Hepatocyte (in vitro differentiated cells): Measurements from ENCODE around the gene KLHL17. TPM values are rescaled to one million over a fixed set of nuclear protein-coding genes. Genes with fewer than 3 reads are reported as not detected.
A peak's percentile ranks its signal among the peaks of the same experiment; 100 is the strongest.
"Not testable (repeated sequence)": the region's sequence is repeated elsewhere in the genome, so short reads cannot be mapped to it uniquely, and the experiment has no call there.

Experiments used
- DNase-seq: peaks from one replicate; pipeline ENCODE4 v3.0.0-alpha.2; 2016; ENCODE audit warnings: low spot score
- H2AFZ ChIP-seq: fragments of 200-600 bp; sonication (generic); 2 replicates; pipeline ENCODE4 v1.6.0; 2016; ENCODE audit warnings: antibody characterized with exemption, mild to moderate bottlenecking
- H3K27ac ChIP-seq: fragments of 200-600 bp; sonication (generic); 2 replicates; pipeline ENCODE4 v1.5.1; 2016; ENCODE audit warnings: mild to moderate bottlenecking
- H3K27me3 ChIP-seq: fragments of 200-600 bp; sonication (generic); 2 replicates; pipeline ENCODE4 v1.6.1; 2016
- H3K36me3 ChIP-seq: fragments of 200-600 bp; sonication (generic); replicated peaks from 2 replicates; pipeline ENCODE4 v1.5.1; 2016; ENCODE audit warnings: low read depth; ENCODE audit not compliant: insufficient read depth
- H3K4me1 ChIP-seq: fragments of 200-600 bp; sonication (generic); 2 replicates; pipeline ENCODE4 v1.5.1; 2016; ENCODE audit warnings: mild to moderate bottlenecking, moderate library complexity; ENCODE audit not compliant: insufficient read depth
- H3K4me2 ChIP-seq: fragments of 200-600 bp; sonication (generic); 2 replicates; pipeline ENCODE4 v1.6.0; 2016
- H3K4me3 ChIP-seq: fragments of 200-600 bp; sonication (generic); 2 replicates; pipeline ENCODE4 v1.5.1; 2016; ENCODE audit warnings: mild to moderate bottlenecking
- H3K79me2 ChIP-seq: fragments of 200-600 bp; sonication (generic); 2 replicates; pipeline ENCODE4 v1.6.0; 2017; ENCODE audit warnings: mild to moderate bottlenecking
- H3K9me2 ChIP-seq: fragments of 200-600 bp; sonication (generic); replicated peaks from 2 replicates; pipeline ENCODE4 v1.6.0; 2017; ENCODE audit warnings: mild to moderate bottlenecking; ENCODE audit not compliant: insufficient read depth
- H3K9me3 ChIP-seq: fragments of 200-600 bp; sonication (generic); 2 replicates; pipeline ENCODE4 v1.5.1; 2016; ENCODE audit warnings: low read depth, mild to moderate bottlenecking
- H4K20me1 ChIP-seq: fragments of 200-600 bp; sonication (generic); 2 replicates; pipeline ENCODE4 v1.6.0; 2016; ENCODE audit warnings: mild to moderate bottlenecking; ENCODE audit not compliant: insufficient read depth, poor library complexity, severe bottlenecking
- CTCF ChIP-seq: fragments of 200-600 bp; sonication (generic); IDR thresholded peaks from 2 replicates; pipeline ENCODE4 v1.5.1; 2016; ENCODE audit warnings: antibody characterized with exemption, mild to moderate bottlenecking; ENCODE audit not compliant: poor library complexity
- EZH2 ChIP-seq: fragments of 200-600 bp; sonication (generic); IDR thresholded peaks from 2 replicates; pipeline ENCODE4 v1.6.1; 2016; ENCODE audit warnings: antibody characterized with exemption, mild to moderate bottlenecking, borderline replicate concordance
- EZH2phosphoT487 ChIP-seq: fragments of 200-600 bp; sonication (generic); IDR thresholded peaks from one replicate; pipeline ENCODE4 v1.6.1; 2018; ENCODE audit warnings: antibody characterized with exemption, mild to moderate bottlenecking, low read depth, moderate library complexity; ENCODE audit not compliant: unreplicated experiment, severe bottlenecking
- WGBS: methylation state at CpG from one replicate; pipeline ENCODE4 v1.1.6; 2016; ENCODE audit warnings: low lambda C conversion rate; ENCODE audit errors: missing lambda C conversion rate; 5-methylcytosine and 5-hydroxymethylcytosine counted together
- polyA plus RNA-seq: library from polyadenylated mRNA; unstranded; fragments of >200 nt; fragmentation: Nextera tagmentation; extraction: Ambion mirVana; gene quantifications from 2 replicates; pipeline ENCODE4 v1.2.1, GENCODE V29; 2016
- total RNA-seq: library from RNA; depleted of rRNA; stranded (reverse); fragments of >200 nt; gene quantifications from 2 replicates; pipeline ENCODE4 v1.2.3, GENCODE V29; 2014

KLHL17 gene
- total and polyA plus RNA-seq, 2 experiments from 2014 or later = 13.8 to 25.0 TPM

DNA sequence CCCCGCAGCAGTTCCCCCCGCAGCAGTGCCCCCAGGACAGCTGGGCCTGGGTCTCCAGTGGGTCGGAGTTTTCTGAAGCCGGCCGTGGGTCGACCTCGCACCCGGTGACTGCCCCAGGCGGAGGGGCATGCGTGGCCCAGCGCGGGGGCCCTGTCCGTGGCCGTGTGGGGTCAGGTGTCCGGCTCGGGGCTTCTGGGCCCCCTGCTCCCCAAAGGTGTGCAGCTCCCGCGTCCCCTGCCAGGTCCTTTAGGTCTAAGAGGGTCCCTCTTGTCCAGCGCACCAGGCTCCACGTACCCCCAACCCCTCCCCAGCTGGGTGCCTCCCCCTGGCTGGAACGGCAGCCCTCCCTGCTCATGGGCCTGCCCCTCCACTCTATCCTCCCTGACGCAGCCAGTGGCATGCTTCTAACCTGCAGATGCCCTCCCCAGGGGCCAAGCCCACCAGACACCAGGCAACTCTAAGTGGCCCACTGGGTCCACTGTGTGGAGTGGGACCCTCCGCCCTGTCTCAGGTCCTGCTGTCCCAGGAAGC lies 45.5 kb downstream of the KLHL17 start:
- no peaks in the 10 kb centered on the region for H3K27me3 ChIP-seq
- peak overlapping the region; percentile 97 for H3K27ac ChIP-seq
- H3K4me3 ChIP-seq = no peak overlapping the region
- TF ChIP-seq EZH2phosphoT487 (no peak), EZH2 (no peak), CTCF (no peak)
- H4K20me1 ChIP-seq = no peaks in the 10 kb centered on the region
- no peaks in the 10 kb centered on the region for H3K9me2 ChIP-seq
- no peak for DNase-seq
- H3K4me1 ChIP-seq = peaks cover 32% of the 10 kb centered on the region
- H3K4me2 ChIP-seq = peak overlapping the region; percentile 57
- H3K9me3 ChIP-seq = no peaks in the 10 kb centered on the region
- 77% methylated on average over 17 of the region's 23 CpGs for whole genome bisulfite sequencing
- no peak overlapping the region for H2AFZ ChIP-seq
- H3K36me3 ChIP-seq = no peaks in the 10 kb centered on the region
- H3K79me2 ChIP-seq = peaks cover 16% of the 10 kb centered on the region

GRCh38 chr1:1006305-1007159 lies 46.1 kb downstream of the KLHL17 start:
- TF ChIP-seq EZH2phosphoT487 (no peak), CTCF (no peak), EZH2 (no peak)
- Histone ChIP-seq H3K27me3 (no peaks in the 10 kb centered on the region), H3K9me2 (no peaks in the 10 kb centered on the region), H3K36me3 (no peaks in the 10 kb centered on the region), H3K4me1 (peaks cover 26% of the 10 kb centered on the region), H3K4me2 (peak overlapping the region; percentile 57), H3K79me2 (peaks cover 10% of the 10 kb centered on the region), H4K20me1 (no peaks in the 10 kb centered on the region), H2AFZ (no peak overlapping the region), H3K9me3 (no peaks in the 10 kb centered on the region), H3K27ac (peak overlapping the region; percentile 97), H3K4me3 (no peak overlapping the region)
- WGBS = 76% methylated on average over 35 of the region's 37 CpGs
- peak; percentile 89 for DNase-seq

DNA sequence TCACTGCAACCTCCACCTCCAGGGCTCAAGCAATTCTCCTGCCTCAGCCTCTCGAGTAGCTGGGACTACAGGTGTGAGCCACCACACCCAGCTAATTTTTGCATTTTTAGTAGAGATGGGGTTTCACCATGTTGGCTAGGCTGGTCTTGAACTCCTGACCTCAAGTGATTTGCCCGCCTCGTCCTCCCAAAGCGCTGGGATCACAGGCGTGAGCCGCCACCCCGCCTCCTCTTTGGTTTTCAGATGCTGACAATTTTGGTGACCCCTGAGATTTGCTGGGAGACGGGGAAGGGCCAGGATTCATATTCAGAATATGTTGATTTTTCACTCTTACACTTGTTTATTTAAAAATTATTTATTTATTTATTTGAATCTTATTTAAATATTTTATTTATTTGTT lies 49.7 kb downstream of the KLHL17 start:
- not testable (repeated sequence) for DNase-seq, H3K36me3 ChIP-seq, H3K4me3 ChIP-seq, H3K9me3 ChIP-seq, H2AFZ ChIP-seq, H3K27ac ChIP-seq, H3K27me3 ChIP-seq, H3K4me2 ChIP-seq, H4K20me1 ChIP-seq, H3K79me2 ChIP-seq, H3K9me2 ChIP-seq
- H3K4me1 ChIP-seq = peaks cover 22% of the 10 kb centered on the region
- 93% methylated on average over 8 of the region's 8 CpGs for WGBS

- no peak for TF ChIP-seq CTCF
- no peak for TF ChIP-seq EZH2
- TF ChIP-seq EZH2phosphoT487 = no peak
- Histone ChIP-seq H3K9me3 (no peaks in the 10 kb centered on the region), H3K4me3 (no peak overlapping the region), H3K4me1 (peaks cover 11% of the 10 kb centered on the region), H3K27ac (no peak overlapping the region), H4K20me1 (no peaks in the 10 kb centered on the region), H3K79me2 (no peaks in the 10 kb centered on the region), H3K27me3 (no peaks in the 10 kb centered on the region), H3K9me2 (no peaks in the 10 kb centered on the region), H3K4me2 (no peak overlapping the region), H3K36me3 (no peaks in the 10 kb centered on the region), H2AFZ (no peak overlapping the region)
- DNase-seq = no peak
- 90% methylated on average over 14 of the region's 14 CpGs for WGBS
These were observed 51.1 kb downstream of the KLHL17 start for GRCh38 chr1:1011396-1011949.

DNA sequence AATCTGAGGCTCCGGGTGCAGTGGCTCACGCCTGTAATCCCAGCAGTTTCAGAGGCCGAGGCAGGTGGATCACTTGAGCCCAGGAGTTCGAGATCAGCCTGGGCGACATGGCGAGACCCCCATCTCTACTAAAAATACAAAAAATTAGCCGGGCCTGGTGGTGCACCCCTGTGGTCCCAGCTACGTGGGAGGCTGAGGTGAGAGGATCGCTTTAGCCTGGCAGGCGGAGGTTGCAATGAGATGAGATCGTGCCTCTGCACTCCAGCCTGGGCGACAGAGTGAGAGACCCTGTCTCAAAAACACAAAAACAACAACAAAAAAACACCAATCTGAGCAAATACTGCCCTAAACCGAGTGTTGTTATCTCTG lies 52.3 kb downstream of the KLHL17 start:
- peak overlapping the region; percentile 72 for H3K27ac ChIP-seq

More for the DNA sequence above, 52.3 kb downstream of the KLHL17 start:
- H2AFZ ChIP-seq = peak overlapping the region; percentile 53
- peak overlapping the region; percentile 28 for H3K4me3 ChIP-seq
- H4K20me1 ChIP-seq, H3K36me3 ChIP-seq, H3K9me3 ChIP-seq, H3K9me2 ChIP-seq, H3K79me2 ChIP-seq, H3K4me1 ChIP-seq, DNase-seq, H3K27me3 ChIP-seq: not testable (repeated sequence)
- WGBS = 78% methylated on average over 13 of the region's 13 CpGs
- peak overlapping the region; percentile 96 for H3K4me2 ChIP-seq
